HL-60 (cell line): ENCODE results near the gene BLNK.

Source experiments
- CTCF ChIP-seq: IDR thresholded peaks from one replicate; pipeline ENCODE4 v1.5.1; 2011; ENCODE audit warnings: low read length, control low read depth, inconsistent platforms; ENCODE audit not compliant: insufficient read depth
- REST ChIP-seq: IDR thresholded peaks from 2 replicates; pipeline ENCODE4 v1.6.1; 2012; ENCODE audit warnings: low read depth; ENCODE audit not compliant: insufficient replicate concordance

GRCh38 chr10:96236090-96236478, 35.3 kb downstream of the BLNK start:
- no peak for TF ChIP-seq CTCF
- TF ChIP-seq REST = no peak
